ENCODE results near the gene ZNF778. TPM values are rescaled to one million over a fixed set of nuclear protein-coding genes. Genes with fewer than 3 reads are reported as not detected.
A peak's percentile ranks its signal among the peaks of the same experiment; 100 is the strongest.
"Not testable (repeated sequence)": the region's sequence is repeated elsewhere in the genome, so short reads cannot be mapped to it uniquely, and the experiment has no call there.

ZNF778 gene
- total RNA-seq, 2 donors from 2014 or later: 7.5 to 23.3 TPM

DNA sequence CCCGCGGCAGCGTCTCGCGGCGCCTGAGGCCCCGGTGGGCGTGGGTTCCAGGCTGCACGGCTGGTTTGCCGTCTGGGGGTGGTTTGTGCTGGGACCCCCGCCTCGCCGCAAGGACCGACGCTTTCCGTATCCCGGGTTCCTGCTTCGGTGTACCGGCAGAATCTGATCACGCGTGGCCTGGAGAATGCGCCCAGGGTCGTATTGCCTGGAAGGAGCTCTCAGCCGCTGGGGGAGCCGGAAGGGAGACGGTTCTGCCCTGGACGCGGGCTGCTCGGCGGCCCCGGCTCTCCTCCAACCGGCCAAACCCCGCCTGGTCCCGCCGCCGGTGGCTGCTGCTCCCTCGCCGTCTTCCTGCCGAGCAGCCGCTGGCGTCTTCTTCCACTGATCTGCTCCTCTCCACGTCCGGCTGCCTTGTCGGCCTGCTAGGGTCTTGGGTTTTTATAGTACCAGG lies 39.8 kb downstream of the ZNF778 start:
- Mint-ChIP-seq H3K27me3 (peaks cover 10% of the 10 kb centered on the region in 2 donors), H3K27ac (no peak overlapping the region), H3K4me3 (peak overlapping the region; percentile 30), H3K4me1 (ENCODE audit: low read depth in 2 of 2) (peaks cover 16 to 18% of the 10 kb centered on the region in 2 donors), H3K9me3 (no peaks in the 10 kb centered on the region), H3K36me3 (no peaks in the 10 kb centered on the region)
- ATAC-seq: peak; percentile 37 to 43
- DNase-seq (ENCODE audit: low spot score): no peak

DNA sequence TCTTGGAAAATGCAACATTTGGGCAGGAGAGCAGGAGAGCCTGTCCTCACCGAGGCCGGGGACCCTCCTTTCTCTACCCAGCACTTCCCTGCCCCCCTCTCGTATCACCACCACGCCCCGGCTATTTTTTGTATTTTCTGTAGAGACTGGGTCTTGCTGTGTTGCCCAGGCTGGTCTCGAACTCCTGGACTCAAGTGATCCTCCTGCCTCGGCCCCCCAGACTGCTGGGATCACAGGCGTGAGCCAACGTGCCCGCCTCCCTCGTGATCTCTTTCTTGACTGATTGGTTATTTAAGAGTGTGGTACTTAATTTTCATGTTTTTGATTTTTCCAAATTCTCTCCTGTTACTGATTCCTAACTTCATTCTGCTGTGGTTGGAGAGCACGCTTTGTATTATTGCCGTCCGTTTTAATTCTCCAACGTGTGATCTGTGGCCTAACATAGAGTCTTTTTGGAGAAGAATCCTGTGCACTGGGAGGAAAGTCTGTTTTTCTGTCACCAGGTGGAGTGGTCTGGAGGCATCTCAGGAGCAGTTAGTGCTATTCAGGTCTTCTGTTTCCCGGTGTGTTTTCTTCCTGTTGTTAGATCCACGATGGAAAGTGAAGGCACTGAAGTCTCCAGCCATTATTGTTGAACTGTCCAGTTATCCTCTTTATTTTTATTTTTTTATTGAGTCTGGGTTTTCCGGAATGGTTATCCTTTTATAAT lies 40.4 kb downstream of the ZNF778 start:
- Mint-ChIP-seq H3K27me3 (peaks cover 10% of the 10 kb centered on the region in 2 donors), H3K27ac (no peak overlapping the region), H3K9me3 (no peaks in the 10 kb centered on the region), H3K36me3 (no peaks in the 10 kb centered on the region), H3K4me1 (ENCODE audit: low read depth in 2 of 2) (peaks cover 16 to 18% of the 10 kb centered on the region in 2 donors), H3K4me3 (peak overlapping the region; percentile 30)
- DNase-seq (ENCODE audit: low spot score) (no peak), ATAC-seq (no peak)

DNA sequence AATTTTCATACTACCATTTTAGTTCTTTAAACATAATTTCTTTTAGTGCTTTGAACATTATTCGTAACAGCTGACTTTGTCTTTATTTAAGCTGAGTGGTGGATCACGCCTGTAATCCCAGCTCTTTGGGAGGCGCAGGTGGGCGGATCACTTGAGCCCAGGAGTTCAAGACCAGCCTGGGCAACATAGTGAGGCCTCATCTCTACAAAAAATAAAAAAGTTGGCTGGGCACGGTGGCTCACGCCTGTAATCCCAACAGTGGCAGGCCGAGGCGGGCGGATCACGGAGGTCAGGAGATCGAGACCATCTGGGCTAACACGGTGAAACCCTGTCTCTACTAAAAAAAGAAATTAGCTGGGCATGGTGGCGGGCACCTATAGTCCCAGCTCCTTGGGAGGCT lies 42.4 kb downstream of the ZNF778 start:
- not testable (repeated sequence) for H3K4me3 Mint-ChIP-seq; H3K27me3 Mint-ChIP-seq; H3K36me3 Mint-ChIP-seq; DNase-seq (ENCODE audit: low spot score); H3K9me3 Mint-ChIP-seq; H3K27ac Mint-ChIP-seq; ATAC-seq
- H3K4me1 Mint-ChIP-seq (ENCODE audit: low read depth in 2 of 2): peaks cover 16 to 18% of the 10 kb centered on the region in 2 donors

DNA sequence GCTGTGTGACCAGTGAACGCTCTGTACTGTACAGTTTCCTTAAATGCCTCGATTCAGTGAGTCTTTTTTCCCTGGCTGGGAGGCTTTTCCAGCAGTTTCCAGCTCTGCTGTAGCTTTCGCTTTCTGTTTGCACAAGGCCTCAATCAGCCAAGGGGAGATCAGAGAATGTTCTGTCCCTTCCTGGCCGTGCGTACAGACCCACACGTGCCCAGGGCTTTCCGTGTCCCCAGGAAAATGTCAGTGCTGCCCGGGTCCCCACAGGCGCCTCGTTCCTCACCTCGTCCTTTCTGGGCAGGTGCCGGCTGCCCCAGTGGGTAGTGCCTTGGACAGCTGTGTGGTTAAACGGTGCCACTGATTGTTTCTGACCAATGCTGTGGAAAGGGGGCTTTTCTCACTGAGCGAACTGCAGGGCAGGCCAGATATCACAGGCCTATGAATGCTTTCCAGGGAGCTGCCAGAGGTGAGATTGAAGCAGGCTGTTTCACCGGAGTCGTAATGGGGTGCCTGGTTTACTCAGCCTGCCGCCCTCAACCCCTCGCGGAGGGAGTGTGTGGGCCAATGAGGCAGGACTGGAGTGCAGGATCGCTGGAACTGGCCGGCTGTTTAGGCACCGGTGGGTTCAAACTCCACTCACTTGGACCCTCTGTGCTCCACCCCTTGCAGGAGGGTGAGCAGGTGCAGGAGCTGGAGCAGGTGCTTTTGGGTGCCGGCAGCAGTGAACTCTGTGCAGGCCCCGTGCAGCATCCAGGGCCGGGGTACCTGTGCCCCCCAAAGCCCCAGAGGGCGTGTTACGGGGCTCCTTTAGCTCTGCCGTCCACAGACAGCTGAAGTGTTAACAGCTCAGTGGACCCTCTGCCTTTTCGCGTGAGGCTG lies 44.4 kb downstream of the ZNF778 start:
- no peaks in the 10 kb centered on the region for H3K9me3 Mint-ChIP-seq

DNA sequence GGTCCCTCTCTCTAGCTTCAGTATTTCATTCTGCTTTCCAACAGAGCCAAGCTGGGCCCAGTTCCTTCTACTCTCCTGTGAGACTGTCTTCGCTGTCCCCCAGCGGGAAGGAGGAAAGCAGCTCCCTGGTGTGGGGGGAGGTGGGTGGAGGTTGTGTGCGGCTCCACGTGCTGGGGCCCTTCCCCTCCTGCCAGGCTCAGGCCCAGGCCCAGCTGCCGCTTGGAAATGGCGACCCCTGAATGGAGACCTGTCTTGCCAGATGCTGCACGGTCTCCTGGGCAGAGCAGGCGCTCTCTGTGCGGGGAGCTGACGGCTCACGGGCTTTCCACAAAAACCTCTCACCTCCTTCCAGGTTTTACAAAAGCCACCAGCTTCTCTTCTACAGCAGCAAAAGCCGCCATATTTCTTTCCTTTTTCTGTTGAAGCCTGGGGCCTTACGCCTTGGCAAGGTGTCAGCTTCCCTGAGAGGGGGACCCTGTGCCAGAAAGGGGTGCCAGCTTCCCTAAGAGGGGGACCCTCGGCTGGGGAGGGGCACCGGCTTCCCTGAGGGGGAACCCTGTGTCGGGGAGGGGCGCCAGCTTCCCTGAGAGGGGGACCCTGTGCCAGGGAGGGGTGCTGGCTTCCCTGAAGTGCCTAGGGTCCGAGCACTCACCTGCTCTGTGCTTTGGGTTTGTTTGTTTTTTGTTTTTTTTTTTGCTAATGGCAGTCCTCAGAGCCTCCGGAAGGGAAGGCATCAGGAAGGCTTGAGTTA lies 47.5 kb downstream of the ZNF778 start:
- Mint-ChIP-seq H3K9me3 (no peaks in the 10 kb centered on the region), H3K4me1 (ENCODE audit: low read depth in 2 of 2) (peaks cover 0 to 8% of the 10 kb centered on the region in 2 donors), H3K27me3 (no peaks in the 10 kb centered on the region), H3K27ac (no peak overlapping the region), H3K36me3 (no peaks in the 10 kb centered on the region), H3K4me3 (no peak overlapping the region)
- peak; percentile 56 for DNase-seq (ENCODE audit: low spot score)
- no peak for ATAC-seq

More for the DNA sequence above, 44.4 kb downstream of the ZNF778 start:
- Mint-ChIP-seq H3K27ac (no peak overlapping the region), H3K4me1 (ENCODE audit: low read depth in 2 of 2) (peaks cover 9 to 14% of the 10 kb centered on the region in 2 donors), H3K27me3 (peaks cover 8 to 10% of the 10 kb centered on the region in 2 donors), H3K4me3 (no peak overlapping the region), H3K36me3 (no peaks in the 10 kb centered on the region)
- peak in 1 of 2 donors; percentile 8 for ATAC-seq
- no peak for DNase-seq (ENCODE audit: low spot score)

DNA sequence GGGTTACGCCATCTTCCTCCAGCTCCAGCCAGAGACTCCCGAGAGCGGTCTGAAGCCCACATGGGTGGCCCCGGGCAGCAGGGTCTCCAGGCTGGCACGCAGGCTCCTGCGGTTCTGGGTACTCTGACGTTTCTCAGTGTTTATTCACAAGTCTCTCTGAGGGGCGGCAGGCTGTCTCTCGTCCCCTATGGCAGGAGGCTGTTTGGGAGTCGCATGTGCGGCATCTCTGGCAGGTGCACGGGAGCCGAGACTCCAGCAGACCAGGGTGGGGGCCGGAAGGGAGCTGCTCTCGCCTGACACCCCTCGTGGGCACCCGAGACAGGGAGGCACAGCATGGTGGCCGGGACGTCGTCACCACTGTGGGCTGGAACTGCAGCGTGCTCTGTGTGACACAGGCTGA lies 48.1 kb downstream of the ZNF778 start:
- Mint-ChIP-seq H3K4me3 (no peak overlapping the region), H3K27me3 (no peaks in the 10 kb centered on the region), H3K4me1 (ENCODE audit: low read depth in 2 of 2) (peaks cover 0 to 11% of the 10 kb centered on the region in 2 donors), H3K9me3 (no peaks in the 10 kb centered on the region), H3K36me3 (no peaks in the 10 kb centered on the region), H3K27ac (no peak overlapping the region)
- peak in 1 of 2 donors; percentile 3 for ATAC-seq
- peak; percentile 40 for DNase-seq (ENCODE audit: low spot score)

DNA sequence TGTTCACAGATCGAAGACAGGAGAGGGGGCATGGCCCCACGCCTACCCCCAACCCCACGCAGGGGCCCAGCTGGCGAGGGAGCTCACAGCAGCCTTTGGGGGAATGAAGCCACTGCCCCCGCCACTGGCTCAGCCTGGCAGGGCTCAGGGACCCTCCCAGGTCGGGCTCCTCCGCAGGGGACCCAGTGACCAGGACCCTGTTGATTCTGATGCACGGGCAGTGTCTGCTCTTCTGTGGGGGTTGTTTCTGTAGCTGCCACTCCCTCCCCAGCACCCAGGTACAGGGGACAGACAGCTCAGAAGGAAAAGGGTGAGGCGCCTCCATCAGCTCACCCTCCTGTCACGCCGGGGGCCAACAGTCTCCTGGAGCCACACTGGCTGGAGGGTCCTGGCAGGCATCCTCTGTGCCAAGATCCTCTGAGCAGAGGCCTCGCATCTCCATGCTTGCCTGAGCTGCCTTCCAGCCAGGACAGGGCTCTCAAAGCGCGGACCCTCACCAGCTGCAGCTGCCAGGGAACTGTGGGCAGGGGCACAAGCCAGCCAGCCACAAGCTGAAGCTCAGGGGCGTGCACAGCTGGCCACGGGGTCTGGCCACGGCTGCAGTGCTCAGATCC lies 49.1 kb downstream of the ZNF778 start:
- DNase-seq (ENCODE audit: low spot score) (peak; percentile 39), ATAC-seq (no peak)
- H3K4me1 Mint-ChIP-seq (ENCODE audit: low read depth in 2 of 2): peaks cover 0 to 12% of the 10 kb centered on the region in 2 donors
- no peak overlapping the region for H3K27ac Mint-ChIP-seq
- H3K9me3 Mint-ChIP-seq: no peaks in the 10 kb centered on the region
- no peaks in the 10 kb centered on the region for H3K27me3 Mint-ChIP-seq
- H3K36me3 Mint-ChIP-seq: no peaks in the 10 kb centered on the region
- H3K4me3 Mint-ChIP-seq: no peak overlapping the region

DNA sequence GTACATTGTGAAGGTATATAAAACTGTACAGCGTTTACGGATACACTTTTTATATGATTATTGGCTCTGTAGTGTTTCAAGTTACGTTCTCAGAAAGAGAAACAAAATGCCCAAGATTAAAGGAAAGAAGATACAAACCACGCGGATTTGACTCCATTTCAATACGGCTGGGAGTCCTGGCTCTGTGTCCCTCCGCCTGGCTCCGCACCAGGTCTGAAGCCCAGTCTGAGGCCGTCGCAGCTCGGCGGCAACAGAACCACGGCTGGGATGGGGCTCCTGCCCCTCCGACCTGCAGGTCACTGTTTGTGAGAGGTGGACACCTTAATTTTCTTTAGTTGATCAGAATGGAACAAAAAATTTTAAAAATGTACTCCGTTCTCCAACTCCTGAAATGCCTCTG lies 50.2 kb downstream of the ZNF778 start:
- H3K4me1 Mint-ChIP-seq (ENCODE audit: low read depth in 2 of 2): peaks cover 0 to 15% of the 10 kb centered on the region in 2 donors
- H3K4me3 Mint-ChIP-seq, H3K36me3 Mint-ChIP-seq, H3K9me3 Mint-ChIP-seq, H3K27me3 Mint-ChIP-seq, H3K27ac Mint-ChIP-seq, ATAC-seq: not testable (repeated sequence)
- peak; percentile 15 for DNase-seq (ENCODE audit: low spot score)

DNA sequence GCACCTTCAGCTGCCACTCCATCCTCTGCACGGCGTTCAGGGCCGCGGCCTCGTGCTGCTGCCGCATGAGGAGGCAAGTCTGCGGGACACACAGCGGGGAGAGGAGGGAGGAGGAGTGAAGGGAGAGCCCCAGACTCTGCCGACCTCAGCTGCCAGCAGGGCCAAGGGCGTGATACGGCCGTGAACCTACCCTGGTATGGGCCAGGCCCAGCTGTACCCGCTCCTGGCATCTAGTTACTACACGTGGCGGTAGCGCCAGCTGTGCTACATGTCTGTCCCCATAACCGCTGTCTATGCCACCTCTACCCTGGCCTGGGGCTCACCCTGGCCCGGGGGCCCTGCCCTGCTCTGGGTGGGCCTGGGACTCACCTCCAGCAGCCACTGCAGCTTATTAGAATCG lies 51.1 kb downstream of the ZNF778 start:
- ATAC-seq: no peak
- H3K9me3 Mint-ChIP-seq: no peaks in the 10 kb centered on the region
- peaks cover 4% of the 10 kb centered on the region for H3K36me3 Mint-ChIP-seq
- H3K27me3 Mint-ChIP-seq: no peaks in the 10 kb centered on the region
- H3K4me1 Mint-ChIP-seq (ENCODE audit: low read depth in 2 of 2): peaks cover 0 to 17% of the 10 kb centered on the region in 2 donors
- peak; percentile 46 for DNase-seq (ENCODE audit: low spot score)
- peak overlapping the region in 1 of 2 donors; percentile 13 for H3K27ac Mint-ChIP-seq
- H3K4me3 Mint-ChIP-seq: no peak overlapping the region

DNA sequence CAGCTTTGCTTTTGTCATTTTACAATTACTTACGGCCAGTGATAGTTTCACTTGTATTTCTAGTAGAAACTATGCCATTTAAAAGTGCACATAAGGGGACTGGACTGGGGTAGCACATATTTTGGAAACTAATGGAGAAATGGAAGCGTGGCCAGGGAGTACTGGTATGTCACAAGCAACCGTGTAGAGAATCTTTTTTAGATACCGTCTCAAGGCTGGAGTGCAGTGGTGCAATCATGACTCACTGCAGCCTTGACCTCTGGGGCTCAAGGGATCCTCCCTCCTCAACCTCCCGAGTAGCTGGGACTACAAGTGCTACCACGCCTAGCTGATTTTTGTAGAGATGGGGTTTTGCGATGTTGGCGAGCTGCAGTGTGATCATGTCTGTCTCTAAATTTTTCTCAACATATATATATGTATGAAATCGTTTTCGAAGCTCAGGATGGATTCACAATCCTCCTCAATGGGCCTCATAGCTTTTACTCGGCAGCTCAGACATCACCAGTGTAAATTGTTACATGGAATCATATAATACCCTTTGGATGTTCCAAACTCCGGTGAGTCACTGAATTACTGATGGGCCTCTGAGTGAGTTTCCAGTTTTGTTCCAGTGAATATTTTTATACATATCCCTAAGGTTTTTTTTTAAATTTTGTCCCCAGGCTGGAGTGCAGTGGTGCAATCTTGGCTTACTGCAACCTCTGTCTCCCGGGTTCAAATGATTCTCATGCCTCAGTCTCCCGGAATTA lies 51.7 kb downstream of the ZNF778 start:
- H3K27me3 Mint-ChIP-seq: no peaks in the 10 kb centered on the region
- H3K27ac Mint-ChIP-seq: peak overlapping the region in 1 of 2 donors; percentile 13
- H3K36me3 Mint-ChIP-seq: peaks cover 4% of the 10 kb centered on the region
- peak; percentile 15 for DNase-seq (ENCODE audit: low spot score)
- H3K9me3 Mint-ChIP-seq: no peaks in the 10 kb centered on the region
- H3K4me1 Mint-ChIP-seq (ENCODE audit: low read depth in 2 of 2): peaks cover 0 to 20% of the 10 kb centered on the region in 2 donors
- no peak overlapping the region for H3K4me3 Mint-ChIP-seq
- ATAC-seq: no peak

DNA sequence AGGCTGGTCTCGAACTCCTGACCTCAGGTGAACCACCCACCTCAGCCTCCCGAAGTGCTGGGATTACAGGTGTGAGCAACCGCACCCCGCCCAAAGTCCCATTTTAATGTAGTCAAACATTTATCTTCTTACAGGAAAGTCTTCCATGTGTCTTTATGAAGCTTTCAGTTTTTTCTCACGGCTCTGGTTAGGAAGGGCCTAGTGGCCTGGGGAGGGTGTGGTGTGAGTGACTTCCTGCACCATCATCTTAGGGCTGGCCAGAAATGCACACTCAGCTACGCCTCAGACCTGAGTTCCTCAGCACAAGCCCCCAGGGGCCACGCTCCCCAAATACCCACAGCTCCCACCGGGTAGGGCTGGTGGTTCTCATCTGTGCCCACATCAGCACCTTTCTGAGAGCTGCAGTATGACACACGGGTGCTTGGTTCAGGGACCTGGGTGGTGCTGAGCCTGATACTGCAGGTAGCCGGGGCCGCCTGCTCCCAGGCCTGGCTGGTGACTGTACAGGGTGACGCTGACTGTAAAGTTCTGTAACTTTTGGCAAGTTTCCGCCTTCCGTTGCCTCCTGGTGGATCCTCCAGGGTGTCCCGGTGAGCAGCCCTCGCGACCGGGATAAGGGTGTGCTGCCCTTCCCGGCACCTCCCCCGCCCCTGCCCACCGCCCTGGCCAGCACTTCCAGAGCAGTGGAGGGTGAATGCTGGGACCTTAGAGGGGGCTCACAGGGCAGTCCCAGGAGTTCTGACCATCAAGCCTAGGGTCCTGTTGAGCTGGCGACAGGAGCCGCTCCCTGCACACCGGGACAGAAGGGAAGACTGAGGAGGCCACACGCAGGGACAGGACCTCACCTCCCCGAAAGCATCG lies 52.5 kb downstream of the ZNF778 start:
- H3K4me1 Mint-ChIP-seq (ENCODE audit: low read depth in 2 of 2): peaks cover 0 to 20% of the 10 kb centered on the region in 2 donors
- peaks cover 4% of the 10 kb centered on the region for H3K36me3 Mint-ChIP-seq
- no peak overlapping the region for H3K27ac Mint-ChIP-seq
- H3K4me3 Mint-ChIP-seq: no peak overlapping the region
- no peak for ATAC-seq
- H3K27me3 Mint-ChIP-seq: no peaks in the 10 kb centered on the region
- no peaks in the 10 kb centered on the region for H3K9me3 Mint-ChIP-seq
- DNase-seq (ENCODE audit: low spot score): peak; percentile 49

All from natural killer cell treated with Interleukin-12 subunit alpha and Interleukin-12 subunit beta and Interleukin-15 and Interleukin-18, amount 100 ng/mL, for 72 hours (primary cell).